Progenitor cell of endocrine pancreas (in vitro differentiated cells): Measurements from ENCODE around the gene EGLN3. TPM values are rescaled to one million over a fixed set of nuclear protein-coding genes. Genes with fewer than 3 reads are reported as not detected.

Experiments used
- DNase-seq: peaks from one replicate; pipeline ENCODE4 v3.0.0; 2021; ENCODE audit warnings: low spot score; ENCODE audit not compliant: unreplicated experiment
- H3K27ac Mint-ChIP-seq: 2 replicates; pipeline ENCODE4 v1.8.0; 2021; ENCODE audit warnings: mild to moderate bottlenecking, moderate library complexity, mixed read lengths
- H3K27me3 Mint-ChIP-seq: 2 replicates; pipeline ENCODE4 v1.8.0; 2021; ENCODE audit warnings: mixed read lengths
- H3K36me3 Mint-ChIP-seq: 2 replicates; pipeline ENCODE4 v1.8.0; 2022; ENCODE audit warnings: mixed read lengths; ENCODE audit not compliant: insufficient read depth
- H3K4me1 Mint-ChIP-seq: 2 replicates; pipeline ENCODE4 v1.8.0; 2021; ENCODE audit warnings: low read depth, mixed read lengths
- H3K4me3 Mint-ChIP-seq: 2 replicates; pipeline ENCODE4 v1.8.0; 2021; ENCODE audit warnings: low read depth, mild to moderate bottlenecking, moderate library complexity, mixed read lengths
- H3K9me3 Mint-ChIP-seq: 2 replicates; pipeline ENCODE4 v1.8.0; 2021; ENCODE audit warnings: low read depth, mixed read lengths
- total RNA-seq: library from RNA; stranded (reverse); gene quantifications from 2 replicates; pipeline ENCODE4 v1.2.1, GENCODE V29; 2021
- TF ChIP-seq, protein P1 (sequence below): fragments of 200-600 bp; sonication (generic); IDR thresholded peaks from one replicate; pipeline ENCODE4 v1.5.0; 2021; ENCODE audit warnings: antibody characterized with exemption, mild to moderate bottlenecking; ENCODE audit not compliant: unreplicated experiment

The EGLN3 gene
- total RNA-seq, 1 donor from 2014 or later = 9.5 TPM

DNA sequence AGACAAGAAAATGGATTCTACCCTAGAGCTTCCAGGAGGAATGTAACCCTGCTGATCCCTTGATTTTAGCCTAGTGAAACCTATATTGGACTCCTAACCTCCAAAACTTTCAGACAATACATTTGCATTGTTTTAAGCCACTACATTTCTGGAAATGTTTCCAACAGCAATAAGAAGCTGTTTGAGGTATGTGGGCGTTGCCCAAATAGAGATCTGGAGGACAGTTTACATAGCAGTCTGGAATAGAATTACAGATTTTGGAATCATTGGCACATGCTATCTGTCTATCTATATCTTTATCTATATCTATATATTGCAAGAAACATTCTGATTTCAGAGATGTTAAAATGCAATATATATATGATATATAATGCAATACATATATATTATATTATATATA, 42.4 kb upstream of the EGLN3 start:
- Mint-ChIP-seq H3K9me3 (no peaks in the 10 kb centered on the region), H3K36me3 (no peaks in the 10 kb centered on the region), H3K4me3 (no peak overlapping the region), H3K27me3 (no peaks in the 10 kb centered on the region), H3K4me1 (peaks cover 6% of the 10 kb centered on the region), H3K27ac (no peak overlapping the region)
- TF ChIP-seq, protein P1, sequence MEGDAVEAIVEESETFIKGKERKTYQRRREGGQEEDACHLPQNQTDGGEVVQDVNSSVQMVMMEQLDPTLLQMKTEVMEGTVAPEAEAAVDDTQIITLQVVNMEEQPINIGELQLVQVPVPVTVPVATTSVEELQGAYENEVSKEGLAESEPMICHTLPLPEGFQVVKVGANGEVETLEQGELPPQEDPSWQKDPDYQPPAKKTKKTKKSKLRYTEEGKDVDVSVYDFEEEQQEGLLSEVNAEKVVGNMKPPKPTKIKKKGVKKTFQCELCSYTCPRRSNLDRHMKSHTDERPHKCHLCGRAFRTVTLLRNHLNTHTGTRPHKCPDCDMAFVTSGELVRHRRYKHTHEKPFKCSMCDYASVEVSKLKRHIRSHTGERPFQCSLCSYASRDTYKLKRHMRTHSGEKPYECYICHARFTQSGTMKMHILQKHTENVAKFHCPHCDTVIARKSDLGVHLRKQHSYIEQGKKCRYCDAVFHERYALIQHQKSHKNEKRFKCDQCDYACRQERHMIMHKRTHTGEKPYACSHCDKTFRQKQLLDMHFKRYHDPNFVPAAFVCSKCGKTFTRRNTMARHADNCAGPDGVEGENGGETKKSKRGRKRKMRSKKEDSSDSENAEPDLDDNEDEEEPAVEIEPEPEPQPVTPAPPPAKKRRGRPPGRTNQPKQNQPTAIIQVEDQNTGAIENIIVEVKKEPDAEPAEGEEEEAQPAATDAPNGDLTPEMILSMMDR = no peak
- DNase-seq = no peak

DNA sequence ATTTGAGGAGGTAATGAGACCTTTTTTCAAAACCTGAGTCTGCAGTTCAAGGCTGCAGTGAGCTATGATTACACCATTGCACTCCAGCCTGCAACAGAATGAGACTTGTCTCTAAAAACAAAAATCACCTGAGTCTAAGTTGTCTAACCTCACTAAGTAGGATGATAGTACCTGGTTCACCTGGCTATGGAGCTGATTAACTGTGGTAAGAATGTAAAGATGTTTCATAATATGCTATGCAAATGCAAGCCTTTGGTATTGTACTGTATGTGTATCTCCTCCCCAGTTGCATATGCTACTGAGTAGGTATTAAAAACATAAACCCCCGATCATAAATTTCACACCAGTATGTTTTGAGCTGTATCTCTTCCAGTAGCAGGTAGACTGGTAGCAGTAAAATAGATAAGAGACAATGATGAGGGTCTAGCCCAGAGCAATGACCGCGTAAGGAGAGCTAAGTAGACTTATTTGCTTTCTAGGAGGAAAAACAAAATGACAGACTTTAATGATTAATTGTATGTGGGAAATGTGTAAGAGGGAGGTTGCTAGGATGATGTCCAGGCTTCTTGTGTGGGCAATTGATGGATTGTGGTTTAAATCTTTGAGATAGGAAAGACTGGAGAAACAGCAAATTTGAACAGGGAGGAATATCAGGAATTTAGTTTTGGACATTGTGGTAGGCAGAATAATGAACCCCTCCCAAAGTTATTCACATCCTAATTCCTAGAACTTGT, 41.6 kb upstream of the EGLN3 start:
- no peak for DNase-seq
- H3K4me3 Mint-ChIP-seq = no peak overlapping the region
- TF ChIP-seq, protein P1 = no peak
- H3K27ac Mint-ChIP-seq = no peak overlapping the region
- H3K27me3 Mint-ChIP-seq = no peaks in the 10 kb centered on the region
- peaks cover 6% of the 10 kb centered on the region for H3K4me1 Mint-ChIP-seq
- H3K36me3 Mint-ChIP-seq = no peaks in the 10 kb centered on the region
- H3K9me3 Mint-ChIP-seq = peaks cover under 1% of the 10 kb centered on the region

DNA sequence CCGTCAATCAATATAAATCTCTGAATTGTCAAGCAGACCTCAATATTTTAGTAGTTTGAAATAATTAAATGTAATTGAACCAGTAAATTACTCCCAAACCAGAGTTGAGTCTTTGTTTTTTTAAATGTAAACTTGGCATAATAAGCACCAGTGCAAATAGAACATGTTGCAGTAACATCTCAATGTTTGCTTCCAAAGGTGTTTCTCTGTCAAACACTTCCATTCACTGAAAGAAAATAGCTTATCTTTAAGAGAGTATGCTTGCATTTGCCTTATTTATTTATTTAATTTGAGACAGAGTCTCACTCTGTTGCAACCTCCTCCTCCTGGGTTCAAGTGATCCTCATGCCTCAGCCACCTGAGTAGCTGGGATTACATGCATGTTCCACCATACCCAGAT, 39.9 kb upstream of the EGLN3 start:
- no peak overlapping the region for H3K27ac Mint-ChIP-seq
- H3K4me1 Mint-ChIP-seq = peaks cover 6% of the 10 kb centered on the region
- H3K36me3 Mint-ChIP-seq = no peaks in the 10 kb centered on the region
- no peaks in the 10 kb centered on the region for H3K27me3 Mint-ChIP-seq
- DNase-seq = no peak
- peaks cover 6% of the 10 kb centered on the region for H3K9me3 Mint-ChIP-seq
- TF ChIP-seq, protein P1 = no peak
- H3K4me3 Mint-ChIP-seq = no peak overlapping the region

DNA sequence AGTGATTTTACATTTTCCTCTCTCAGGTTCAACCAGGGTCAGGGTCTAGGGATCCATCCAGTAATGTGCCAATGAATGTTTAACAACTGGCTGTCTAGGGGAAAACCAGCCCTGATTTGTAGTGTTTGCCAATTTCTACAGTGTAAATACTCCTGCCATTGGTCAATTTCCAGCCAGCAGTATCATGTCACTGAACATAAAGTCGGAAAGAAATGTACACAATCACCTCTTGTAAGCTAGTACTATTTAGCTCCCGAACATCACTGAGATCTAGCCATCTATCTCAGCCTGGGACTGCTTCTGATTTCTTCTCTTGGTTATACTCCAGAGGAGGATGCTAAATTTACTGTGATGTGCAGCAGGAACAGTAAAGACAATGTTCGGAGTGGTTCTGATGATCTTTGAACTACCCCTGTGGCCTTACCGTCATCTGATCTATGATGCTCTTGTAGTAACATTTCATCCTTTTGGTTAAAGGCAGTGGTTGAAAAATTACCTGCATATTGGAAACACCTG, 36.7 kb upstream of the EGLN3 start:
- no peaks in the 10 kb centered on the region for H3K27me3 Mint-ChIP-seq
- no peak for DNase-seq
- H3K9me3 Mint-ChIP-seq = peaks cover 6% of the 10 kb centered on the region
- peaks cover 5% of the 10 kb centered on the region for H3K4me1 Mint-ChIP-seq
- H3K36me3 Mint-ChIP-seq = no peaks in the 10 kb centered on the region
- TF ChIP-seq, protein P1 = no peak
- no peak overlapping the region for H3K27ac Mint-ChIP-seq
- no peak overlapping the region for H3K4me3 Mint-ChIP-seq

DNA sequence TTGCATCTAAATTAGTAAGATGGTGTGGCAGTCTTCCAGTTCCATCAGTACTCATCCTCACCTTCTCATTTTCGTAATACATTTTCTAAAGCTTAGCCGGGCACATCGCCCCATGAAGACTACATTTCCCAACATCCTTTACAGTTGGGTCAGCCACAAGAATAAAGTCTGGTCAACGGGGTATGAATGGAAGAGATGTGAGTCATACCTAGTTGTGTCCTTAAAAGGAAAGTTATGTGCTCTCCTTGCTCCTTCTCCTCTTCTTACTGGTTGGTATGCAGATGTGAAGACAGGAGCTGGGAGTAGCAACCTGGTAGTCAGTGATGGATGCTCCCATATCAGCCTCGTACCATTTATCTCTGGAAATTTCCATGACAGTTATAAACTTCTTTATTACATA, 35.9 kb upstream of the EGLN3 start:
- TF ChIP-seq, protein P1 = no peak
- Mint-ChIP-seq H3K27me3 (no peaks in the 10 kb centered on the region), H3K27ac (no peak overlapping the region), H3K9me3 (peaks cover 6% of the 10 kb centered on the region), H3K4me1 (peaks cover 3% of the 10 kb centered on the region), H3K36me3 (no peaks in the 10 kb centered on the region), H3K4me3 (no peak overlapping the region)
- DNase-seq = no peak
